ENCODE results near the gene EXOG. TPM values are rescaled to one million over a fixed set of nuclear protein-coding genes. Genes with fewer than 3 reads are reported as not detected.

EXOG gene
- total RNA-seq, 3 donors from 2014 or later: 7.1 to 13.0 (median 8.7) TPM

GRCh38 chr3:38497031-38497430, 891 bp downstream of the EXOG start:
- Histone ChIP-seq H3K4me3 (no peak overlapping the region), H3K36me3 (ENCODE audit: low read depth) (no peaks in the 10 kb centered on the region), H3K4me1 (ENCODE audit: low read depth) (peaks cover 5% of the 10 kb centered on the region), H3K9me3 (no peaks in the 10 kb centered on the region)
- TF ChIP-seq, protein P1, sequence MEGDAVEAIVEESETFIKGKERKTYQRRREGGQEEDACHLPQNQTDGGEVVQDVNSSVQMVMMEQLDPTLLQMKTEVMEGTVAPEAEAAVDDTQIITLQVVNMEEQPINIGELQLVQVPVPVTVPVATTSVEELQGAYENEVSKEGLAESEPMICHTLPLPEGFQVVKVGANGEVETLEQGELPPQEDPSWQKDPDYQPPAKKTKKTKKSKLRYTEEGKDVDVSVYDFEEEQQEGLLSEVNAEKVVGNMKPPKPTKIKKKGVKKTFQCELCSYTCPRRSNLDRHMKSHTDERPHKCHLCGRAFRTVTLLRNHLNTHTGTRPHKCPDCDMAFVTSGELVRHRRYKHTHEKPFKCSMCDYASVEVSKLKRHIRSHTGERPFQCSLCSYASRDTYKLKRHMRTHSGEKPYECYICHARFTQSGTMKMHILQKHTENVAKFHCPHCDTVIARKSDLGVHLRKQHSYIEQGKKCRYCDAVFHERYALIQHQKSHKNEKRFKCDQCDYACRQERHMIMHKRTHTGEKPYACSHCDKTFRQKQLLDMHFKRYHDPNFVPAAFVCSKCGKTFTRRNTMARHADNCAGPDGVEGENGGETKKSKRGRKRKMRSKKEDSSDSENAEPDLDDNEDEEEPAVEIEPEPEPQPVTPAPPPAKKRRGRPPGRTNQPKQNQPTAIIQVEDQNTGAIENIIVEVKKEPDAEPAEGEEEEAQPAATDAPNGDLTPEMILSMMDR (IDR thresholded peaks at IDR 0.05): no peak
- ATAC-seq (no peak), DNase-seq (no peak)
- intact Hi-C loops (cut with DNase I, micrococcal nuclease): no loop called here

GRCh38 chr3:38500688-38501417, 4.7 kb downstream of the EXOG start:
- Histone ChIP-seq H3K36me3 (ENCODE audit: low read depth) (no peaks in the 10 kb centered on the region), H3K4me3 (no peak overlapping the region), H3K9me3 (no peaks in the 10 kb centered on the region), H3K4me1 (ENCODE audit: low read depth) (peaks cover 5% of the 10 kb centered on the region)
- TF ChIP-seq, protein P1 (IDR thresholded peaks at IDR 0.05): no peak
- ATAC-seq (no peak), DNase-seq (no peak)
- intact Hi-C loops (cut with DNase I, micrococcal nuclease): no loop called here

DNA sequence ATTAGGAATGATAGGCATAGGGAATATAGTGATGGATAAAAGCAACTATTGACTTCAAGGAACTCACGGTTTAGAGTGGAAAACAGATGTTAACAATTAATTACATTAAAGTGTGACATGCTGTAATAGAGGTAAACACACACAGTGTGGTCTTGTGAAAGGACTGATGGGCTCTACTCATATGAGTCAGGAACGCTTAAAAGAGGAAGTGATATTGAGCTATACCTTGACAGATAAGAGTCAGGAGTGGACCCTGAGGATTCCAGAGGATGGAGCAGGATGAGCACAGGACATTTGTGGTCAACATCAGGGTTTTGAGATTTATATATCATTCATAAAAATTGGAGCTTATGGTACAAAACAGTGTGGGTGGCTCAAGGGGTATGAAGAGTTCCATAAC, 11.0 kb downstream of the EXOG start:
- ATAC-seq (no peak), DNase-seq (no peak)
- no peak overlapping the region for H3K4me3 ChIP-seq
- no peaks in the 10 kb centered on the region for H3K9me3 ChIP-seq
- TF ChIP-seq, protein P1 (IDR thresholded peaks at IDR 0.05): no peak
- intact Hi-C loops (cut with DNase I, micrococcal nuclease): no loop called here
- H3K36me3 ChIP-seq (ENCODE audit: low read depth): no peaks in the 10 kb centered on the region
- H3K4me1 ChIP-seq (ENCODE audit: low read depth): no peaks in the 10 kb centered on the region

DNA sequence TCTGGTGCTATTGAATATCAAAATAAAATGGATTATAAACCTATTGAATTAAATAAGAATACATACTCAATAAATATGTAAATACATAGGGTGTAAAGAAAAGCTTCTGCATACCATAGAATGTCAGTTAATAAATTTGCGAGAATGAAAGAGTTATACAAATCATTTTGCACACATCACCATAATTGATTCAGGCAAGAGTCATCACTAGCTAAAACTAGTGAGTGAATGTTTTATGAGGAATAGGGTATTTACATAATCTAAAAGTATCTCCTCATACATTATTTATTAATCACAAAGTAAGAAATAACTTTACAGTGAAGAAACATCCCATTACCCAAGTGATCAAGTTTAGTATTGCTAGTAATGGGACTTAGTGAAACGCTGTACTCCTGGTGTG, 13.6 kb downstream of the EXOG start:
- no peak overlapping the region for H3K4me3 ChIP-seq
- intact Hi-C loops (cut with DNase I, micrococcal nuclease): no loop called here
- H3K36me3 ChIP-seq (ENCODE audit: low read depth): no peaks in the 10 kb centered on the region
- no peak for ATAC-seq
- H3K9me3 ChIP-seq: no peaks in the 10 kb centered on the region
- DNase-seq: no peak
- TF ChIP-seq, protein P1 (IDR thresholded peaks at IDR 0.05): no peak
- no peaks in the 10 kb centered on the region for H3K4me1 ChIP-seq (ENCODE audit: low read depth)

DNA sequence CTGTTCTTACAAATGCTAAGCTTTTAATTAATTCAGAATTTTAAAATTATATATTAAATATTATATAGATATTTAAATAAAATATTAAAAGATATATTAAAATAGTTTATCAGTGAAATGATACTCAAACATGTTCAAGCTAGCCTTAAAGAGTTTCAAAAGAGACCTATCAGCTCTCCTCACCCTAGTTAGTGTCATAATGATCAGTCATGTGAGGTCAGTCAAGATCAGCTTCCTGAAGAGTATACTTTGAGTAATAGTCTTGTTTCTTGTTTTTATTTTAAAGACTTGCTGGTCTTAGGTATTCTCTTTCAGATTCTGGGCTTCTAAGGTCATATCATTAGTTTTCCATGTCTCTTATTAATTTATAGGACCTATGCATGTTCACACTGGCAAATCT, 14.5 kb downstream of the EXOG start:
- H3K4me3 ChIP-seq: no peak overlapping the region
- no peak for DNase-seq
- no peaks in the 10 kb centered on the region for H3K9me3 ChIP-seq
- no peaks in the 10 kb centered on the region for H3K4me1 ChIP-seq (ENCODE audit: low read depth)
- TF ChIP-seq, protein P1 (IDR thresholded peaks at IDR 0.05): no peak
- H3K36me3 ChIP-seq (ENCODE audit: low read depth): no peaks in the 10 kb centered on the region
- no peak for ATAC-seq
- intact Hi-C loops (cut with DNase I, micrococcal nuclease): no loop called here

Data from mucosa of descending colon (tissue), 3 donors.